MM.1S (cell line): ENCODE results near the gene IBTK.

Experiments
- EZH2 ChIP-seq: fragments of 300-600 bp; sonication (generic); optimal IDR thresholded peaks from 2 replicates; pipeline ENCODE3; 2017; ENCODE audit warnings: low read depth, mild to moderate bottlenecking, antibody characterized with exemption, low read length, mixed read lengths
- TF ChIP-seq, protein P1 (sequence below): fragments of 300-600 bp; sonication (generic); IDR thresholded peaks from 2 replicates; pipeline ENCODE4 v1.5.1; 2016; ENCODE audit warnings: antibody characterized with exemption, low read length, mixed read lengths

DNA sequence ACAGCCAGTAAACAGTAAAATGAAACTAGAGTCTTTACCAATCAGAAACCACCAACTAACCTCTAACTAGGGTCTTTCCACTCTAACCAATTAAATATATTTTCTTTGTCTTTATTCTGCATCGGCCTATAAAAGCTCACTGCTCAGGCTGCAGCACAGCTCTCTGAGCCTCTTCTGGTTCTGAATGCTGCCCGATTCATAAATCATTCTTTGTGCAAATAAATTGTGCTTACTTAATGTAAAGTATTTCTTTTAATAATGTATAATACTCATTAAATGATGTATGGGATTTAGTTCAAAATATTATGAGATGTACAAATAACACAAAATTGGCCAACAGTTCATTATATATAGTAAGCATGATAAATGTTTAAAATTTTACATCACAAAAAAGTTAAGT is 7.9 kb downstream of the IBTK start:
- no peak for TF ChIP-seq EZH2
- TF ChIP-seq, protein P1, sequence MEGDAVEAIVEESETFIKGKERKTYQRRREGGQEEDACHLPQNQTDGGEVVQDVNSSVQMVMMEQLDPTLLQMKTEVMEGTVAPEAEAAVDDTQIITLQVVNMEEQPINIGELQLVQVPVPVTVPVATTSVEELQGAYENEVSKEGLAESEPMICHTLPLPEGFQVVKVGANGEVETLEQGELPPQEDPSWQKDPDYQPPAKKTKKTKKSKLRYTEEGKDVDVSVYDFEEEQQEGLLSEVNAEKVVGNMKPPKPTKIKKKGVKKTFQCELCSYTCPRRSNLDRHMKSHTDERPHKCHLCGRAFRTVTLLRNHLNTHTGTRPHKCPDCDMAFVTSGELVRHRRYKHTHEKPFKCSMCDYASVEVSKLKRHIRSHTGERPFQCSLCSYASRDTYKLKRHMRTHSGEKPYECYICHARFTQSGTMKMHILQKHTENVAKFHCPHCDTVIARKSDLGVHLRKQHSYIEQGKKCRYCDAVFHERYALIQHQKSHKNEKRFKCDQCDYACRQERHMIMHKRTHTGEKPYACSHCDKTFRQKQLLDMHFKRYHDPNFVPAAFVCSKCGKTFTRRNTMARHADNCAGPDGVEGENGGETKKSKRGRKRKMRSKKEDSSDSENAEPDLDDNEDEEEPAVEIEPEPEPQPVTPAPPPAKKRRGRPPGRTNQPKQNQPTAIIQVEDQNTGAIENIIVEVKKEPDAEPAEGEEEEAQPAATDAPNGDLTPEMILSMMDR: no peak
